Measurements from ENCODE around the gene PLCD4. TPM values are rescaled to one million over a fixed set of nuclear protein-coding genes. Genes with fewer than 3 reads are reported as not detected.

PLCD4 gene
- total RNA-seq (1 to 10 TPM in 6 of 10 donors, under 1 TPM in 4; 0.42 to 2.3 (median 1.1) TPM), polyA plus RNA-seq (under 1 TPM; 0.23 to 0.59 TPM)
- long read RNA-seq, donor 1, result 0 reads
- long read RNA-seq, donor 2, partial matches to known transcripts, result 0 of 2 reads
- long read RNA-seq, donor 2, other reads (novel, unspliced or antisense), result 1 of 2 reads
- long read RNA-seq, donor 3, result 0 reads

DNA sequence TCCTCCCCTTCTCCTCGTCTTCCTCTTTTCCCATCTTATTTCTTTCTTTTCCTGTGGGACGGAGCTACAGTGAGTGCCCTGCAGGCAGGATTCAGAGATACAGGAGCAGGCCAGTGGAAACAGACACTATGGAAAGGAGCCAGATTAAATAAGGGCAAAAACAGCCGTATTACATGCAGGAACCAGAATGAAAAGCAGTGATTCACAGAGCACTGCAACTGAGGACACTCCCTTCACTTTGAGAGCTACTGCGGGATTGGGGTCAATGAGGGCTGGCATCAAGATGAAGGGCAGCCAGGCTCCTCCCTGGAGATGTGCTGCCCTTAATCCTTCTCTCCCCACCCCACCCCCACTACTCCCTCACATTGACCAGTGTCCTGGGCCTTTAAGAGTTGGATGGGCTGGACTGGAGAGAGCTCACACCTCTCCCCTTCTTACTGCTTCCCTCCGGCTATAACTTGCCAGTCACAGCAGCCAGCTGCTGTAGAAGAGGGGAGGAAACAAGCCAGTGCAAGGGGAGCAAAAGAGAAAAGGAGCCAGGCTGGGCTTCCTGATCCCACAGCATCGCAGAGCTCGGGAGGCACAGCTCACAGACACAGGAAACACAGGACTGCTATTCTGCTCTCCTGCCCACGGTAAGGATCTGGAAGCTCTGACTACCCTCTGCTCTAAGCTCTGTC lies at the start of gene PLCD4:
Gene PLCD4, plus strand, starts transcription at position 464 of the 680 bp plus-strand sequence. CDS start 7,841 bp downstream, outside the sequence.
- DNase-seq, result peak in 1 of 2 donors; percentile 15
- WGBS, 2 donors, result 19 to 20% methylated on average over 8 of the region's 8 CpGs
- Histone ChIP-seq H3K27ac (peak within 1 kb of the TSS in 4 of 10 donors; percentile 9 to 46 (median 22)), H3K36me3 (no peaks in the 10 kb centered on the region), H3K4me3 (peak within 1 kb of the TSS in 5 of 10 donors; percentile 22 to 33 (median 29)), H3K27me3 (no peaks in the 10 kb centered on the region), H3K4me1 (peaks cover 0 to 25% (median 11%) of the 10 kb centered on the region in 9 donors), H3K9me3 (no peaks in the 10 kb centered on the region)
- intact Hi-C loops (cut with DNase I), result no loop called here
- TF ChIP-seq, protein P1, sequence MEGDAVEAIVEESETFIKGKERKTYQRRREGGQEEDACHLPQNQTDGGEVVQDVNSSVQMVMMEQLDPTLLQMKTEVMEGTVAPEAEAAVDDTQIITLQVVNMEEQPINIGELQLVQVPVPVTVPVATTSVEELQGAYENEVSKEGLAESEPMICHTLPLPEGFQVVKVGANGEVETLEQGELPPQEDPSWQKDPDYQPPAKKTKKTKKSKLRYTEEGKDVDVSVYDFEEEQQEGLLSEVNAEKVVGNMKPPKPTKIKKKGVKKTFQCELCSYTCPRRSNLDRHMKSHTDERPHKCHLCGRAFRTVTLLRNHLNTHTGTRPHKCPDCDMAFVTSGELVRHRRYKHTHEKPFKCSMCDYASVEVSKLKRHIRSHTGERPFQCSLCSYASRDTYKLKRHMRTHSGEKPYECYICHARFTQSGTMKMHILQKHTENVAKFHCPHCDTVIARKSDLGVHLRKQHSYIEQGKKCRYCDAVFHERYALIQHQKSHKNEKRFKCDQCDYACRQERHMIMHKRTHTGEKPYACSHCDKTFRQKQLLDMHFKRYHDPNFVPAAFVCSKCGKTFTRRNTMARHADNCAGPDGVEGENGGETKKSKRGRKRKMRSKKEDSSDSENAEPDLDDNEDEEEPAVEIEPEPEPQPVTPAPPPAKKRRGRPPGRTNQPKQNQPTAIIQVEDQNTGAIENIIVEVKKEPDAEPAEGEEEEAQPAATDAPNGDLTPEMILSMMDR (IDR thresholded peaks at IDR 0.05), result no peak
- ATAC-seq, result peak; percentile 61 to 79 (median 77)

DNA sequence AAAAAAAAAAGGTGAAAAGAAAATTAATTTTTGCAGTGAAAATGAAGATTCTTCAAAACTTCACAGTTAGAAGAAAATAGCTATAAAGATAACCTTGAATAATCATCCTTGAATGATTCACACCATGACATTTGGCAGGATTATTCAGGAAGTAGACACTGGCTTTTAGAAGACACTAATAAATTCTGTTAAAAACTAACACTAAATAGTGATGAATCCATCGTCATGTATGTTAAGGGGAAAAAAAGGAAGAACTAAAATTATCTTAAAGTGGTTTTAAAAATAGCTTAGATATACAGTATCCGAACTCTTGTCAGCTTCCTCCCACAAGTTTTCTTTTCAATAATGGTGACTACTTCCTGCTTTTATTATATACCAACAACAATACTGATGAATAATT lies 49.8 kb upstream of the PLCD4 start:
- peaks cover 0 to 97% (median 40%) of the 10 kb centered on the region in 9 donors for H3K36me3 ChIP-seq
- no peak overlapping the region for H3K27ac ChIP-seq
- H3K4me3 ChIP-seq, result no peak overlapping the region
- ATAC-seq (no peak), DNase-seq (no peak)
- TF ChIP-seq, protein P1 (IDR thresholded peaks at IDR 0.05), result no peak
- H3K27me3 ChIP-seq, result no peaks in the 10 kb centered on the region
- WGBS, 2 donors, result 14 to 32% methylated on average over 2 of the region's 2 CpGs
- peaks cover 0 to 12% (median 0%) of the 10 kb centered on the region in 9 donors for H3K4me1 ChIP-seq
- intact Hi-C loops (cut with DNase I), result no loop called here
- no peaks in the 10 kb centered on the region for H3K9me3 ChIP-seq

DNA sequence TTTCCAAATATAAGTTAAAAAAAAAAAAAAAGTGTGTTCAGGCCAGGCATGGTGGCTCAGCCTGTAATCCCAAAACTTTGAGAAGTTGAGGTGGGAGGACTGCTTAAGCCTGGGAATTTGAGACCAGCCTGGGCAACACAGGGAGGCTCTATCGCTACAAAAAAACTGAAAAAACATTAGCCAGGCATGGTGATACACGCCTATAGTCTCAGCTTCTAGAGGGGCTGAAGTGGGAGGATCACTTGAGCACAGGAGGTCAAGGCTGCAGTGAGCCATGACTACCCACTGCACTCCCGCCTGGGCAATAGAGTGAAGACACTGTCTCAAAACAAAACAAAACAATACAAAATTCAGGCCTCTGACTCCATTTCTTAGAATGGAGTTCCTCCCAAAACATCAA lies 48.7 kb upstream of the PLCD4 start:
- TF ChIP-seq, protein P1 (IDR thresholded peaks at IDR 0.05), result no peak
- 91 to 94% methylated on average over 3 of the region's 3 CpGs for WGBS, 2 donors
- peaks cover 0 to 12% (median 0%) of the 10 kb centered on the region in 9 donors for H3K4me1 ChIP-seq
- H3K27ac ChIP-seq, result no peak overlapping the region
- no peak overlapping the region for H3K4me3 ChIP-seq
- no peaks in the 10 kb centered on the region for H3K9me3 ChIP-seq
- no peaks in the 10 kb centered on the region for H3K27me3 ChIP-seq
- peaks cover 0 to 92% (median 34%) of the 10 kb centered on the region in 9 donors for H3K36me3 ChIP-seq
- intact Hi-C loops (cut with DNase I), result no loop called here
- DNase-seq, result no peak
- no peak for ATAC-seq

DNA sequence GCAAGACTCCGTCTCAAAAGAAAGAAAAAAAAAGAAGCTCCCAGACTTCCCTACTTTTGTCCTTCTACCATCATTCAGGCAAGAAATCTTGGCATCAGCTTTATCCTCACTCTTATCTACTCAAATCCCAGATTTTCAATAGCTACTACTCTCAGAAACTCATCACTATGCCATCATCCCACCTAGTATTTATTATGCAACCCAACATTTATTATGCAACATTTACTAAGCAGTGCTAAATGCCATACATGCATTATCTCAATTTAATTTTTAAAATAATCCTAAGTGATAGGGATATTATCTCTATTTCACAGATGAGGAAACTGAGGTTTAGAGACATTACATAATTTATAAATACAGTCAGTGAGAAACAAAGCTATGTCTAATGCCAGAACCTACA lies 43.6 kb upstream of the PLCD4 start:
- no peak for ATAC-seq
- peaks cover 0 to 62% (median 15%) of the 10 kb centered on the region in 9 donors for H3K36me3 ChIP-seq
- 80 to 95% methylated on average over 1 of the region's 1 CpG for WGBS, 2 donors
- TF ChIP-seq, protein P1 (IDR thresholded peaks at IDR 0.05), result no peak
- no peak overlapping the region for H3K27ac ChIP-seq
- DNase-seq, result no peak
- intact Hi-C loops (cut with DNase I), result loop anchor here in 2 of 10 donors (10.0 kb wide), 3 partner anchors 81 to 269 kb away; partner anchors contain the start of genes BCS1L (in 1 of the 2), TMBIM1 (in 1 of the 2) and ZNF142 (in 1 of the 2)
- no peaks in the 10 kb centered on the region for H3K9me3 ChIP-seq
- no peaks in the 10 kb centered on the region for H3K27me3 ChIP-seq
- H3K4me1 ChIP-seq, result peaks cover 2 to 18% (median 14%) of the 10 kb centered on the region in 9 donors
- H3K4me3 ChIP-seq, result no peak overlapping the region
